SU-DHL-6 (cell line): ENCODE measurements around the gene EXOC5.

Experiments used
- CTCF ChIP-seq: fragments of 200-600 bp; sonication (generic); IDR thresholded peaks from one replicate; pipeline ENCODE4 v1.5.1; 2017; ENCODE audit warnings: antibody characterized with exemption, mild to moderate bottlenecking, low read length, moderate library complexity; ENCODE audit not compliant: insufficient read depth, poor library complexity, severe bottlenecking
- EZH2phosphoT487 ChIP-seq: fragments of 200-600 bp; sonication (generic), shearing (Covaris generic); conservative IDR thresholded peaks from 2 replicates; pipeline ENCODE4 v1.6.1; 2018; ENCODE audit warnings: mild to moderate bottlenecking, antibody characterized with exemption, low read length, moderate library complexity, mixed read lengths

GRCh38 chr14:57275023-57275664 is 6.4 kb upstream of the EXOC5 start:
- TF ChIP-seq CTCF (no peak), EZH2phosphoT487 (no peak)
